ENCODE data around the gene LRRC27.
"Not testable (repeated sequence)": the region's sequence is repeated elsewhere in the genome, so short reads cannot be mapped to it uniquely, and the experiment has no call there.

DNA sequence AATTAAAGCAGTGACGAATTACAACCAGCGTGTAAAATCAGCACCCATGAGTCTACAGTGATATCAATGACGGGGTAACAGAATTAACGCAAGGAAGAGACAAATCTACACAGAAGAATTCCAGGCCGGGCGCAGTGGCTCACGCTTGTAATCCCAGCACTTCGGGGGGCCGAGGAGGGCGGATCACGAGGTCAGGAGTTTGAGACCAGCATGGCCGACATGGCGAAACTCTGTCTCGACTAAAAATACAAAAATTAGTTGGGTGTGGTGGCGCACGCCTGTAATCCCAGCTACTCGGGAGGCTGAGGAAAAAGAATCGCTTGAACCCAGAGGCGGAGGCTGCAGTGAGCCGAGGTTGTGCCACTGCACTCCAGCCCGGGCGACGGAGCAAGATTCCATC, 36.5 kb upstream of the LRRC27 start:
- not testable (repeated sequence) for TF ChIP-seq POLR2A, POLR2AphosphoS5 (IDR thresholded peaks at IDR 0.05)
- TF ChIP-seq, protein P1, sequence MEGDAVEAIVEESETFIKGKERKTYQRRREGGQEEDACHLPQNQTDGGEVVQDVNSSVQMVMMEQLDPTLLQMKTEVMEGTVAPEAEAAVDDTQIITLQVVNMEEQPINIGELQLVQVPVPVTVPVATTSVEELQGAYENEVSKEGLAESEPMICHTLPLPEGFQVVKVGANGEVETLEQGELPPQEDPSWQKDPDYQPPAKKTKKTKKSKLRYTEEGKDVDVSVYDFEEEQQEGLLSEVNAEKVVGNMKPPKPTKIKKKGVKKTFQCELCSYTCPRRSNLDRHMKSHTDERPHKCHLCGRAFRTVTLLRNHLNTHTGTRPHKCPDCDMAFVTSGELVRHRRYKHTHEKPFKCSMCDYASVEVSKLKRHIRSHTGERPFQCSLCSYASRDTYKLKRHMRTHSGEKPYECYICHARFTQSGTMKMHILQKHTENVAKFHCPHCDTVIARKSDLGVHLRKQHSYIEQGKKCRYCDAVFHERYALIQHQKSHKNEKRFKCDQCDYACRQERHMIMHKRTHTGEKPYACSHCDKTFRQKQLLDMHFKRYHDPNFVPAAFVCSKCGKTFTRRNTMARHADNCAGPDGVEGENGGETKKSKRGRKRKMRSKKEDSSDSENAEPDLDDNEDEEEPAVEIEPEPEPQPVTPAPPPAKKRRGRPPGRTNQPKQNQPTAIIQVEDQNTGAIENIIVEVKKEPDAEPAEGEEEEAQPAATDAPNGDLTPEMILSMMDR (IDR thresholded peaks at IDR 0.05) = not testable (repeated sequence)

Data from breast epithelium (tissue), 3 donors.